GM13976 (cell line): ENCODE results near the gene SYT12.
A peak's percentile ranks its signal among the peaks of the same experiment; 100 is the strongest.

Experiments
- DNase-seq: peaks from one replicate; pipeline ENCODE4 v3.0.0; 2012; ENCODE audit warnings: low spot score
- CTCF ChIP-seq: IDR thresholded peaks from 2 replicates; pipeline ENCODE4 v1.5.1; 2012; ENCODE audit warnings: borderline replicate concordance, mild to moderate bottlenecking; ENCODE audit not compliant: insufficient read depth; ENCODE audit errors: extremely low read depth, missing control alignments, control extremely low read depth
- in situ Hi-C: fragments of 300-500 bp; cut with MboI; formaldehyde crosslinking; loops from one replicate; pipeline ENCODE4 v1.12.0; 2022; ENCODE audit warnings: low sequenced_read_pairs, mixed read lengths, inconsistent platforms; ENCODE audit not compliant: unreplicated experiment

SYT12 gene

GRCh38 chr11:67071420-67072284 lies 48.7 kb downstream of the SYT12 start:
- peak; percentile 75 for TF ChIP-seq CTCF
- DNase-seq, result peak; percentile 94
- in situ Hi-C loops, result no loop called here

GRCh38 chr11:67072295-67072694 lies 49.4 kb downstream of the SYT12 start:
- no peak for TF ChIP-seq CTCF
- in situ Hi-C loops, result no loop called here
- no peak for DNase-seq

- in situ Hi-C loops, result no loop called here
- TF ChIP-seq CTCF, result no peak
- DNase-seq, result no peak
Measured at GRCh38 chr11:67073908-67074307, 51.0 kb downstream of the SYT12 start.

- TF ChIP-seq CTCF, result no peak
- in situ Hi-C loops, result no loop called here
- DNase-seq, result no peak
Measured at GRCh38 chr11:67076202-67076601, 53.3 kb downstream of the SYT12 start.

GRCh38 chr11:67079065-67079705 lies 56.3 kb downstream of the SYT12 start:
- TF ChIP-seq CTCF, result no peak
- in situ Hi-C loops, result no loop called here
- no peak for DNase-seq

- no peak for TF ChIP-seq CTCF
- no peak for DNase-seq
- in situ Hi-C loops, result loop anchor here (10.0 kb wide), 1 partner anchor 93 kb away; no protein-coding TSS in a partner anchor
Measured at GRCh38 chr11:67082071-67082791, 59.3 kb downstream of the SYT12 start.
